ENCODE results near the gene SLC44A2. TPM values are rescaled to one million over a fixed set of nuclear protein-coding genes. Genes with fewer than 3 reads are reported as not detected.
A peak's percentile ranks its signal among the peaks of the same experiment; 100 is the strongest.

Gene SLC44A2
- total RNA-seq, 1 experiment from 2014 or later, result 31.5 TPM

DNA sequence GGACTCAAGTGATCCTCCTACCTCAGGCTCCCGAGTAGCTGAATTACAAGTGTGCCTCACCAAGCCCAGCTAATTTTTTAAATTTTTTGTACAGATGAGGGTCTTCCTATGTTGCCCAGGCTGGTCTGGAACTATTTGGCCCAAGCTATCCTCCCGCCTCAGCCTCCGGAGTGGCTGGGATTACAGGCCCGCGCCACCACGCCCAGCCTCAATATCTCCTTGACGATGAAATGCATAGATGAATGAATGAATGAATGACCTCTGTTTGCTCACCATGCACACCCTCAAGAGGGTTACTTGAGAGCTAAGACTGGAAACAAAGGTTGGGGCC is 23.4 kb upstream of the SLC44A2 start:
- no TSS peak for BruUV-seq (replicated peaks)
- TF ChIP-seq POLR2AphosphoS5 (IDR thresholded peaks at IDR 0.05; ENCODE audit: low read depth, low read length) (no peak), SIN3A (IDR thresholded peaks at IDR 0.05; ENCODE audit: borderline replicate concordance, insufficient read depth, low read depth, low read length) (no peak), REST (IDR thresholded peaks at IDR 0.05; ENCODE audit: insufficient read depth in 1 of 2, low read depth in 2 of 2, low read length in 1 of 2) (no peak), TCF7L2 (IDR thresholded peaks at IDR 0.05; ENCODE audit: low read depth, low read length) (no peak)
- TF ChIP-seq, protein P1, sequence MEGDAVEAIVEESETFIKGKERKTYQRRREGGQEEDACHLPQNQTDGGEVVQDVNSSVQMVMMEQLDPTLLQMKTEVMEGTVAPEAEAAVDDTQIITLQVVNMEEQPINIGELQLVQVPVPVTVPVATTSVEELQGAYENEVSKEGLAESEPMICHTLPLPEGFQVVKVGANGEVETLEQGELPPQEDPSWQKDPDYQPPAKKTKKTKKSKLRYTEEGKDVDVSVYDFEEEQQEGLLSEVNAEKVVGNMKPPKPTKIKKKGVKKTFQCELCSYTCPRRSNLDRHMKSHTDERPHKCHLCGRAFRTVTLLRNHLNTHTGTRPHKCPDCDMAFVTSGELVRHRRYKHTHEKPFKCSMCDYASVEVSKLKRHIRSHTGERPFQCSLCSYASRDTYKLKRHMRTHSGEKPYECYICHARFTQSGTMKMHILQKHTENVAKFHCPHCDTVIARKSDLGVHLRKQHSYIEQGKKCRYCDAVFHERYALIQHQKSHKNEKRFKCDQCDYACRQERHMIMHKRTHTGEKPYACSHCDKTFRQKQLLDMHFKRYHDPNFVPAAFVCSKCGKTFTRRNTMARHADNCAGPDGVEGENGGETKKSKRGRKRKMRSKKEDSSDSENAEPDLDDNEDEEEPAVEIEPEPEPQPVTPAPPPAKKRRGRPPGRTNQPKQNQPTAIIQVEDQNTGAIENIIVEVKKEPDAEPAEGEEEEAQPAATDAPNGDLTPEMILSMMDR (IDR thresholded peaks at IDR 0.05), result no peak
- POLR2A ChIA-PET, result interaction anchor here (0.5 to 0.7 kb wide), 5 partner anchors 21 to 474 kb away, joined by 3 to 11 read pairs (median 5); no protein-coding TSS in a partner anchor
- Histone ChIP-seq H3K36me3 (ENCODE audit: control insufficient read depth, insufficient read depth, low read length) (no peaks in the 10 kb centered on the region), H3K9me3 (ENCODE audit: control insufficient read depth, insufficient read depth, low read depth, low read length) (no peaks in the 10 kb centered on the region), H3K4me1 (ENCODE audit: control insufficient read depth, insufficient read depth, low read length) (peaks cover 16% of the 10 kb centered on the region), H3K27me3 (ENCODE audit: control insufficient read depth, insufficient read depth, low read length) (no peaks in the 10 kb centered on the region), H3K27ac (ENCODE audit: low read length) (no peak overlapping the region), H3K4me3 (ENCODE audit: low read depth in 2 of 2, low read length in 2 of 2) (no peak overlapping the region; a peak in 2 of 4 replicates)
- in situ Hi-C loops (cut with HindIII; ENCODE audit: low pct_unique_long_range_greater_than_20kb, low sequenced_read_pairs), result no loop called here
- ATAC-seq (no peak), DNase-seq (ENCODE audit: low read depth, low spot score) (no peak)
- intact Hi-C loops (cut with micrococcal nuclease; ENCODE audit: unreplicated experiment), result no loop called here
- CTCF ChIA-PET, result interaction anchor here (0.8 kb wide), 1 partner anchor 43 kb away, joined by 13 read pairs; no protein-coding TSS in a partner anchor

DNA sequence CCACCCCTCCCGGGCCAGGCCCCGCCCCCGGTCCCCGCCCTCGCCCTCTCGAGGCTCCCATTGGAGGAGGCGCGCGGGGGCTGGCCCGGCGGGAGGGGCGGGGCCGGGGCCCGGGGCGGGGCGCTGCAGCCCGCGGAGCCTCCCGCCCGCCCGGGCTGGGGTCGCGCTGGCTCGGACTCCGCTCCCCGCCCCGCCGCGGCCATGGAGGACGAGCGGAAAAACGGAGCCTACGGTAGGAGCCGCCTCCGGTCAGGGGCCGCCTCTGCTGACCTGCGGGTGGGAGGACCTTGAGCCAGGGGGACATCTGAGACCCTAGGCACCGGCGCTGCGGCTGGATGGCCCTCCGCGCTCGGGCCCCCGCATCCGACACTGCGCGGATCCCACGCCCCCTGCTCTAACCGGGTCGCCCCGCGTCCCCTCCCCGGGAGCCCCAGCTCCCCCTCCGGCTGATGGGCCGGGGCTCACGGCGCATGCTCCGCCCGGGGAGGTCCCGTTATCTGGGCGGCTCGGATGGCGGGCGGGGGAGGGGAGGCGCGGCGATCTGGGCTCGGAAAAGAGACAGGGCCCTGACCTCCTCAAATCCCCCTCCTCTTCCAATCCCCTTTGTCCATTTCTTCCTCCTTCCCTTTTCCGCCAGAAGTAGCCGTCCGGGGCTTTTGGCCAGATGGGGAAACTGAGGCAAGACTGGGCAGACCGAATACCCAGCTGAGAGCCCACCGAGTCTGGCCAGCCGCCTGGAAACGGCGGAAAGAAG is 22.8 kb upstream of the SLC44A2 start:
- peak; percentile 98 for ATAC-seq
- no peaks in the 10 kb centered on the region for H3K9me3 ChIP-seq (ENCODE audit: control insufficient read depth, insufficient read depth, low read depth, low read length)
- BruUV-seq (replicated peaks), result no TSS peak
- no peaks in the 10 kb centered on the region for H3K27me3 ChIP-seq (ENCODE audit: control insufficient read depth, insufficient read depth, low read length)
- DNase-seq (ENCODE audit: low read depth, low spot score), result no peak
- H3K4me1 ChIP-seq (ENCODE audit: control insufficient read depth, insufficient read depth, low read length), result peaks cover 16% of the 10 kb centered on the region
- CTCF ChIA-PET, result interaction anchor here (0.8 kb wide), 1 partner anchor 42 kb away, joined by 13 read pairs; no protein-coding TSS in a partner anchor
- H3K27ac ChIP-seq (ENCODE audit: low read length), result peak overlapping the region; percentile 68
- in situ Hi-C loops (cut with HindIII; ENCODE audit: low pct_unique_long_range_greater_than_20kb, low sequenced_read_pairs) (no loop called here), intact Hi-C loops (cut with micrococcal nuclease; ENCODE audit: unreplicated experiment) (no loop called here)
- TF ChIP-seq TCF7L2 (IDR thresholded peaks at IDR 0.05; ENCODE audit: low read depth, low read length) (no peak), POLR2AphosphoS5 (IDR thresholded peaks at IDR 0.05; ENCODE audit: low read depth, low read length) (no peak), SIN3A (IDR thresholded peaks at IDR 0.05; ENCODE audit: borderline replicate concordance, insufficient read depth, low read depth, low read length) (no peak), REST (IDR thresholded peaks at IDR 0.05; ENCODE audit: insufficient read depth in 1 of 2, low read depth in 2 of 2, low read length in 1 of 2) (no peak)
- TF ChIP-seq, protein P1 (IDR thresholded peaks at IDR 0.05), result no peak
- POLR2A ChIA-PET, result interaction anchor here (0.5 to 0.7 kb wide), 5 partner anchors 22 to 473 kb away, joined by 3 to 11 read pairs (median 5); no protein-coding TSS in a partner anchor
- H3K4me3 ChIP-seq (ENCODE audit: low read depth in 2 of 2, low read length in 2 of 2), result peak overlapping the region; percentile 63 to 71
- H3K36me3 ChIP-seq (ENCODE audit: control insufficient read depth, insufficient read depth, low read length), result no peaks in the 10 kb centered on the region
